Measurements from ENCODE around the gene EIF4B.
"Not testable (repeated sequence)": the region's sequence is repeated elsewhere in the genome, so short reads cannot be mapped to it uniquely, and the experiment has no call there.

The EIF4B gene

DNA sequence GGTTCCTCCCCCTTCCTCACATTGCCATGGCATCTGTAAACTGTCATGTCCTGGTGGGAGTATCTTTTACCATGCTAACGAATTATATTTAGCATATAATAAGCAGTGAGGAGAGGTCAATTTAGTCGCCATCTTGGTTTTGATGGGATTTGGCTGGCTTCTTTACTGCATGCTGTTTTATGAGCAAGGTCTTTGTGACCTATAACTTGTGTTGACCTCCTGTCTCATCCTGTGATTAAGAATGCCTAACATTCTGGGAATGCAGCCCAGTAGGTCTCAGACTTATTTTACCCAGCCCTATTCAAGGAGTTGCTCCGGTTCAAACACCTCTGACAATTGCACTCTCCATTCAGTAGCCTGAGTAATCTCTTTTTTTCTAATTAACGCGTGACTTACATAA is 2.1 kb upstream of the EIF4B start:
- no peak for DNase-seq (ENCODE audit: low spot score)

DNA sequence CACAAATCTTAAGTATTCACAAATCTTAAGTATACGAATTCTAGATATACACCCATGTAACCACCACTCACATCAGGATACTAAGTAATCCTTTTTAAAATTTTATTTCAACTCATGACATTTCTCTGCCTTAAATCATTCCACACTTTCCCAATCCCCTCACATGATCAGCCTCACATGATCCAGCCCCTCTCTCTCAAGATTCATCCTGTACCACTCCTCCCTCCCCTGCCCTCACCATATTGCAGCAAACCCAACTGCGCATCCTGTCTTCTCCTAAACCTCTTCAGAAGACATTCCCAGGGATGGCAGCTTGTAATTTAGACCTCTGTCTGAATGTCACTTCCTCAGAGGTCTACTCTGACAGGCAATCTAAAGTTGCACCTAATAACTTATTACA is 1.7 kb upstream of the EIF4B start:
- no peak for DNase-seq (ENCODE audit: low spot score)

DNA sequence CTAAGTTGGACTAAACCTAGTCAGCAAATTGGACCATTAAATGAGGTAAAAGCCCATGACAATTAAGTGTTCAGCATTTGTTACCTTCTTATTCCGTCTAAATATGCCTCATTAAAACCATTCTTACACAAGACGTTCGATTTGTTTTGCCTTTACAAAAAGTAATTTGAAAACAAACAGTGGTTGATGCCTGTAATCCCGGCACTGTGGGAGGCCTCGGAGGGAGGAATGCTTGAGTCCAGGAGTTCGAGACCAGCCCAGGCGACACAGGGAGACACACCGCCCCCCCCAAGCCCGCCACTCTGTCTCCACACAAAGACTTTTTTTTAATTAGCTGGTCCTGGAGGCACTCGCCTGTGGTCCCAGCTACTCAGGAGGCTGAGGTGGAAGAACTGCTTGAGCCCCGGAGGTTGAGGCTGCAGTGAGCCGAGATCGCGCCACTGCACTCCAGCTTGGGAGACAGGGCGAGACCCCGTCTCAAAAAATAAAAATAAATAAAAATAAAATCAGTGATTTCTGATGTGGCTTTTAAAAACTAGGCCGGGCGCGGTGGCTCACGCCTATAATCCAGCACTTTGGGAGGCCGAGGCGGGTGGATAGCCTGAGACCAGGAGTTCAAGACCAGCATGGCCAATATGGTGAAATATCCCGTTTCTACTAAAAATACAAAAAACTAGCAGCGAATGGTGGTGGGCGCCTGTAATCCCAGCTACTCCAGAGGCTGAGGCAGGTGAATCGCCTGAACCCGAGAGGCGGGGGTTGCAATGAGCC is 856 bp upstream of the EIF4B start:
- no peak for DNase-seq (ENCODE audit: low spot score)

DNA sequence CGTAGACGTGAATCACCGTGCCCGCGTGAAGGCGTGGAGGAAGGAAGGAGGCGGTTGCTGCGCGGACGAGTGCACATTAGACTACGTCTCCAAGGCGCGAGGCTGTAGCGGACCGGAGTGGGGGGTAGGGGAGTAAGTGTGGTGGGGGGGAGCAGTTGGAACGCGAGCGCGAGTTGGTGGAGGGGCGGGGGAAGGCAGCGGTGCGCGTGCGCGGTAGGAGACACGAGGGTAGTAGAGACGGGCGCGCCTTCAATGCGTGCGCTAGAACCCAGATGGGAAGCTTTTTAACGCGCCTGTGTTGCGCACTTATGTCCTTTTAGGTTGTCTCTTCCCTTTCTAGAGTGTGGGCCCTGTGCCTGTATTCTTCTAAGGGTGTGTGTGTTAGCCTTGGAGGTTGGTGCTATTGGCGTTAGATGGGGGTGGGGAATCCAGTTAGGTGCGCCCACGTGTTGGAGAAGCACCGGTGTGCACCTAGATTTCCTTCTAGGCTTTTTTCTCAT is 604 bp downstream of the EIF4B start:
- DNase-seq (ENCODE audit: low spot score), result peak; percentile 71

DNA sequence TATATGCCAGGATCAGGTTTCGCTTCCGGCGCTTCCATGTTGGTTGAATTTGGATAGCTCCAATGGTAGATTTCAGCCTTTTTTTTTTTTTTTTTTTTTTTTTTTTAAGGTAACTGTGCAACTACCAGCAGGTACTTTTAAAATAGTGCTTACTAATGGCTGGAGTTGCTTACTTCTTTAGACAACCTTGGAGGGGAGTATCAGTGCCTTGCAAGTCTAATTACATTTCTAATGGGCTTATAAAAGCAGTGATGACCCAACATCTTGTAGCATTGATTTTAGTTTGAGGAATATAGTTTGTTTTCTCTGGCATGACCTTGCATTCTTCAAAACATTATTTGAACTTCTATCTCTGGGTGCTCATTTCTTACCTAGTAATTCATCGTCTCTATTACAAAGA is 1.1 kb downstream of the EIF4B start:
- no peak for DNase-seq (ENCODE audit: low spot score)

DNA sequence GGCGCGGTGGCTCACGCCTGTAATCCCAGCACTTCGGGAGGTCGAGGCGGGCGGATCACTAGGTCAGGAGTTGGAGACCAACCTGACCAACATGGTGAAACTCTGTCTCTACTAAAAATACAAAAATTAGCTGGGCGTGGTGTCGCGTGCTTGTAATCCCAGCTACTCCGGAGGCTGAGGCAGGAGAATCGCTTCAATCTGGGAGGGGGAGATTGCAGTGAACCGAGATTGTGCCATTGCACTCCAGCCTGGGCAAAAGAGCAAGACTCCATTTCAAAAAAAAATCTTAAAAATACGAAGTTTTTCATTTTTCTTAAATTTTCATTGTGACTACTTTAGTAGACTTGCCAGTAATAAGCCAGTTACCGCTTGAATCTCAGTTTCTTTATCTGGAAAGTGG is 2.5 kb downstream of the EIF4B start:
- DNase-seq (ENCODE audit: low spot score), result not testable (repeated sequence)

DNA sequence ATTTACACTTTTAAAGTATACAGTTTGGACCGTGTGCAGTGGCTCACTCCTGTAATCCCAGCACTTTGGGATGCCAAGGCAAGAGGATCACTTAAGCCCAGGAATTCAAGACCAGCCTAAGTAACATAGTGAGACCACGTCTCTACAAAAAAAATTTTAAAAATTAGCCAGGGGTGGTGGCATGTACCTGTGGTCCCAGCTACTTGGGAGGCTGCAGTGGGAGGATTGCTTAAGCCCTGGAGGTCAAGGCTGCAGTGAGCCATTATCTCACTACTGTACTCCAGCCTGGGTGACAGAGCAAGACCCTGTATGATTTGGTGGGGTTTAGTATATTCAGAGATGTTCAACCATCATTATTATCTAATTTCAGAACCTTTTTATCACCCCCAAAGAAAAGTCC is 4.7 kb downstream of the EIF4B start:
- DNase-seq (ENCODE audit: low spot score), result no peak

DNA sequence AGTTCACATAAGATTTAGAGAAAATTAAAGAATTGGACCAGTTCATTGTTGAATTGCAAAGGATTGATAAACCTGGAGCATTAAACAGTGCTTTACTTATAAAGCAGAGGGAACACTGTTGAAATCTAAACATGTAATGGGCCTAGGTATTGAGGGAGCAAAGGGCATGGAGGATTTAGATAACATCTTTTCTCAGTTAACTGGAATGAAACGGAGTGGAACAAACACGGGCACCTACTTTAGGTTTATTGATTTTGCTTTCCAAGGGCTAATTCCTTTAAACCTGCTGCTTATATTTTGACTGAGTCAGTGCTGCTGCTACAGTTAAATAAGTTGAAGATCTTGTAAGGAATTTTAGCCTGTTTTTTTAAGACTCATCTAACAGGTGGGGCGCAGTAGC is 5.6 kb downstream of the EIF4B start:
- no peak for DNase-seq (ENCODE audit: low spot score)

DNA sequence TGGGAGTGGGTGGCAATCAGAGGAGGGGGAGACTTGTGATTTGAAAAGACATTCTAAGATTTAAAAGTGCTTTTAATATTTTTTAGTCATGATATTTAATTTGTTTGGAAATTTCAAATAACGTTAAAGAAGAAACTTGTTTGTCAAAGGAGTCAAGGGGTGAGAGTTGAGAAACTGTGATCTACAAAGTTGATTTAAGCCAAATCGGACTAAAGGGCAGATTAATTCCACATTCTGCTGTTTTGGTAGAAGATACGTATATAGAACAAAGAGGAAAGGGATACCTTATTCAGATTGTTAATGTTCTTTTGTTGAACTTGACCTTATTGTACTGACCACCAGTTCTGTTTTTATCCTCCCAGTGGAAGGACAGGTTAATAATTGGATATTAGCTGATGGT is 6.7 kb downstream of the EIF4B start:
- DNase-seq (ENCODE audit: low spot score), result no peak

DNA sequence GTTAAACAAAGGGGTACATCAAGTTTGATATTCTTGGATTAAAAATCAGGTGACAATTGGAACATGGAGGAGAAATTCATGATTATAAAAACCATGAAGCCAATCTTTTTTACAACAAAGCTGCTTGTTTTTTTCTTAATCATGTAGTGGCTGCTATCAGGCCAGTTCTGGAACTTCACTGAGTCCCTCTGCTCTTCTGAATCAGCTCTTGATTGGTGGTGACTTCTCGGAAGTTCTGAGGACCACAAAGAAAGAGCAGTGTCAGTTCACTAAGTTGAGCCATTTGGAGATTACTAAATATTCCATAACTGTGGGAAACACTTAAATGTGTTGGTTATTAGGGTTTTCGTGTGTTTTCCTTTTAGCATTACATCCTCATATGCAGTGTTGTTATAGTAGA is 8.5 kb downstream of the EIF4B start:
- no peak for DNase-seq (ENCODE audit: low spot score)

DNA sequence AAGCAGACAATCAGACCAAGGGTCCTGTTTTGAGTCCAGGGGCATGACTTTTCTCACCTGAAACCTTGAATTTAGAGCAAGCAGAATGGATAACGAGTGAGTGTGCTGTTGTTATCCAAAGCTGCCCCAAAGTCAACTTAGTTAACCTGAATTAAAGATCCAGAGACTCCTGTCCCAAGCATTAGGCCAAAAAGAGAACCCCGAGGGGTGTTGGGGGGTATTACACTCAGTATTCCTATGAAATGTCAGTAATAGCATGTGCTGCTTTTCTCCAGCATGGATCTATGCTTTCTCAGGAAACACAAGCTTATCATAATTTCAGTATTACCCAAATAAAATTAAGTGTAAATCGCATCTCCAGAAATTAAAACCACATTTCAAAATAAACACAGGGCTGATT is 19.0 kb downstream of the EIF4B start:
- no peak for DNase-seq (ENCODE audit: low spot score)

DNA sequence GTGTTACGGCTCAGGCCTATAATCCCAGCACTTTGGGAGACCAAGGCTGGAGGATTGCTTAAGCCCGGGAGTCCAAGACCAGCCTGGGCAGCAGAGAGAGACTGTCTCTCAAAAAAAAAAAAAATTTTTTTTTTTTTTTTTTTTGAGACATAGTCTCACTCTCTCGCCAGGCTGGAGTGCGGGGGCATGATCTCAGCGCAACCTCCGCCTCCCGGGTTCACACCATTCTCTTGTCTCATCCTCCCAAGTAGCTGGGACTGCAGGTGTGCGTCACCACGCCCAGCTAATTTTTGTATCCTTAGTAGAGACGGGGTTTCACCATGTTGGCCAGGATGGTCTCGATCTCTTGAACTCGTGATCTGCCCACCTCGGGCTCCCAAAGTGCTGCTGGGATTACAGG is 20.8 kb downstream of the EIF4B start:
- DNase-seq (ENCODE audit: low spot score), result not testable (repeated sequence)

DNA sequence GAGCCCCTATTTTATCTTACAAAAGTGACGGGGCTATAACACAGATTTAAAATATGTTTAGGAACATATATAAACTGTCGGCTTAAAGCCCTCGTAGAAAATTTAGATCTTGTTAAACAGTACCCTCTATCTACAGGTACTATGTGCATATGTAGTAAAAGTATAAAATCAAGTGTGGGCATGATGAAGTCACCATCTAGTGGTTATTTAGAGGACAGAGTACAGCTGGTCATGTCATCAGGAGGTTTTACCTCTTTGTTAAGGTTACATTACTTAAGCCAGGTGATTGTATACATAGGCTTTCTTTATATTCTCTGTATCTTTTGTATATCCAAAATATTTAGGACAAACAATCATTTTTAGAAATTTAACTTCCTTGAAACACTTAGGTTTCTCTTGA is 25.4 kb downstream of the EIF4B start:
- no peak for DNase-seq (ENCODE audit: low spot score)

DNA sequence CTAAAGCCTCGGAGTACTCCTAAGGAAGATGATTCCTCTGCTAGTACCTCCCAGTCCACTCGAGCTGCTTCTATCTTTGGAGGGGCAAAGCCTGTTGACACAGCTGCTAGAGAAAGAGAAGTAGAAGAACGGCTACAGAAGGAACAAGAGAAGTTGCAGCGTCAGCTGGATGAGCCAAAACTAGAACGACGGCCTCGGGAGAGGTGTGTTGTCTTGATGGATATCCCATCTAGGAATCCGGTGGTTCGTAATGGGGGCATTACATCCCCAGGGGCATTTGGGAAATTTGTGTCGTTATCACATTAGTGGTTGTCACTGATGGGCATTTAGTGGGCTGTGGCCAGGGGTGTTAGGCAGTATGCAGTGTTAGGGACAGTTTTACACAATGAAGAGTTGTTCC is 27.6 kb downstream of the EIF4B start:
- not testable (repeated sequence) for DNase-seq (ENCODE audit: low spot score)

DNA sequence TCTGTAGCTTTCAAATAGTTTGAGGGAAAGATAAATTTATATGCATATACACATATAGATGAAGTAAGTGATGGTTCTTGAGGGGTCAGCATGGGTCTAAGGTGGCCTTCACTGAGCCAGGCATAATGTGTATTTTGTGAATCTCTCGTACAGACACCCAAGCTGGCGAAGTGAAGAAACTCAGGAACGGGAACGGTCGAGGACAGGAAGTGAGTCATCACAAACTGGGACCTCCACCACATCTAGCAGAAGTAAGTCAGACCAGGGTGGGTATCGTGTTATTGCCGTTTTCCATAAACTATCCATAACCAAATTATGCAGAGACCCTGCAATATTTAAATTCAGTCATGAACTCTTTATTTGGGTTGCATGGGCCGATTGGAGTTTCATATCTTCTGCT is 28.2 kb downstream of the EIF4B start:
- no peak for DNase-seq (ENCODE audit: low spot score)

DNA sequence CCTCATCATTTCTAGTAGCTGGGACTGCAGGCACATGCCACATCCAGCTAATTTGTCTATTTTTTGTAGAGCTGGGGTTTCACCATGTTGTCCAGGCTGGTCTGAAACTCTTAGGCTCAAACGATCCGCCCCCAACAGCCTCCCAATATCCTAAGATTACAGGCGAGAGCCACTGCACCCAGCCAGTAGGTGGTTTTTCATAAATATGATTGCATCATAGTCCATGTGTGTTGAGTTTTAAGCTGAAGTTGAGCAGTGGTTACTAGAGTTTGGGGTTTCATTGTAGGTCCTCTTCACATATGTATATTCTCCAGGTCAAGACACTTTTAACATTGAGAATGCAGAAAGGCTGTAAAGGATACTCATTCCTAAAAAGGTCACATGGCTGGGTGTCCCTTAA is 30.5 kb downstream of the EIF4B start:
- DNase-seq (ENCODE audit: low spot score), result no peak

DNA sequence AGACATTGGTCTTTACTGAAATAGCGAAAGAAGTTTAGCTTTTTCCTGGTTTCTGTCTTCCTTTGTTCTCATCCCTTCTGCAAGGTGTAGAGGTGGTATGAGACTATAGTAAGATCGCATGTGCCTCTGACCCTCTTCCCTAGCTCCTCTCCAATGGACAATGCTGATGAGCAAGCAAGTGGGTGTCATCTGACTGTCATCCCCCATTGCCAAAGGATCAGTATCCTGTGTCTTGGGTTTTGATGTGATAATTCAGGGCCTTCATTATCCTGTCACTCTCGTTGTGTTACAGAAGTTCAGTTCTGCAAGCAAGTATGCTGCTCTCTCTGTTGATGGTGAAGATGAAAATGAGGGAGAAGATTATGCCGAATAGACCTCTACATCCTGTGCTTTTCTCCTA is 33.6 kb downstream of the EIF4B start:
- DNase-seq (ENCODE audit: low spot score), result no peak

DNA sequence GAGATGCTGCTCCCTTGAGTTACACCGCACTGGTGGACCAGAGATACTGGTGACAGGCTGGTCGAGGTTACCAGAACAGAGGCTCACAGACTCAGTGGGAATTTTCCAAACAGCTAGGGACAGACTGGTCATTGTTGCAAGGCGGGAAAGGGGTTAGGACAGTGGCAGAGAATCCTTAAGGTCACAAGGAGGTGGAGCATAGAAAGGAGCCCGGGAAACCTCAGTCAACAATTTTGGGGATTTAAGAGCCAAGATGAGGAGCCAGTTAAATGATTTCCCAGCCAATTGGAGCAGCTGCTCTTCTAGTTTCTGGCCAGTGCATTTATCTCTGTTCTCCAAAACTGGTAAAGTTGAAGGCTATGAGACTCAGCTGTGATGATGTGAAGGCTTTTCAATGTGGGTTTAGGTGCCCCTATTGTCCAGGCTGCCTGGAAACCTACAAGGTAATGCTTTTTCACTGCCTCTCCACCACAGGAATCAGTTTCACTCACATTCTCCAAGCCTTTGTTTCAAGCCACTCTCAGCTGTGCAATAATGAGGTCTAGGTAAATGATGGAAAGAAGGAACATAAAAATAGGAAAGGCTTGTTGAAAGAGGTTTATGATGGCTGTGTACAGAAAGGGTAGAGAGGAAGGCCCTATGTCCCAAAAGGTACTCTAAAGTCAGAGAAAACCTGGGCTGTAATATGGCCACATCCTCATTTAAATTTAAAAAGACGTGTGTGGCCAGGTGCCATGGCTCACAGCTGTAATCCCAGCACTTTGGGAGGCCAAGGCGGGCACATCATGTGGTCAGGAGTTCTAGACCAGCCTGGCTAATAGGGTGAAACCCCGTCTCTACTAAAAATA is 36.6 kb downstream of the EIF4B start:
- no peak for DNase-seq (ENCODE audit: low spot score)

DNA sequence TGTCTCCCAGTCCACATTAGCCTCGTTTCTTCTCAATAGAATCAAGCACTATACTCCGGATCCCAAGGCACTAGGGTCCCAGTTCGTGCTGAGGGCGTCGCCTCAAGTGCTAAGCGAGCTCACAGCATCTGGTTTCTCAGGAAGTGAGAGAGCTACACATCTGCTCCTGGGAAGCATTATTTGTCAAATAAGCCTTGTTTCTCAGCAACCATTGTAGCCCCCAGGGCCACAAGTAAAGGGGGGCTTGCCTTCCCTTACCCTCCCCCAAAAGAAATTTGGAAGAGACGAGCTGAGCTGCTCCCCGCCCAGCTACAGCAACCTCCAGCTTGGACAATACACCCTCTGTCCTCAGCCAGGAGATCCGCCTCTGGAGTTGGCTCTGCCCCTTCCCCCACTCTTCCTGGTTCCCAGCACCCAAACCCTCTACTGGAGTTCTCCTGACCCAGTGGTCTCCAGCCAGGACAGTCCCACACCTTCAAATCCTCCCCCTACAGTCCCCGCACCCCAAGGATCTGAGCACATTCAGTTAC is 37.9 kb downstream of the EIF4B start:
- no peak for DNase-seq (ENCODE audit: low spot score)

DNA sequence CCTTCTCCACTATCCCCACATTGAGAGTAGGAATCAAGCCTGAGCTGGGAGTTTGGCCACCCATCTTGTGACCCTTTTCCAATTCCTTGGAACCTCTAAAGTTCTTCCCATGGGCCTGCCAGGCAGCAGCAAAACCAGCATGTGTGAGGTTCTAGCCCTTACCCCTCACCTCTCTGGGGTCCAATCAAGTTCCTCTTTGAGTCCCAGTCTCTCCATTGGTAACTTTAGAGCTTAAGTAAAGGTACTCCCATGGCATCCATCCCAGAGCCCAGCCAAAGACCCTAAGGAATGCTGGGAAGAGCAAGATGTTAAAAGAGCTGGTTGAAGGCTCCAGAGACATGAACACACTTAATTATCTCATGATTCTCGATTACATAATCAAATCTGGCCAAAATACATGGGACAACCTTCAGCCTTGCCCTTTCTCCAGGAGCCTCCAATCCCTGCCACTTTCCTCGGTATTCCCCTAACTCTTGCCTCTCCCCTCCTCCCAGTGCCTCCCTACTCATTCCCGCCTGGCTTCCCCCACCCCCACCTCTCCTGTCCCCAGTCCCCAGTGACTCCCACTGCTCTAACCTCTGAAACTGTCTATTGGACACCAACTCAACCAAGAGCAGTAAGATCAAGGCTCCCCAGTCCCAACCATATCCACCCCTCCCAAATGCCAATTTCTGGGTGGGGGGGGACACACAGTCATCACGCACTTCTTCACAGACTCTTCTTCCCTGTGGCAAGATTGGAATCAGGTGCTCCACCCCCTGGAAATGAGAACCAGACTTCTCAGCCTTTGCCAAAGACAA is 38.8 kb downstream of the EIF4B start:
- no peak for DNase-seq (ENCODE audit: low spot score)

DNA sequence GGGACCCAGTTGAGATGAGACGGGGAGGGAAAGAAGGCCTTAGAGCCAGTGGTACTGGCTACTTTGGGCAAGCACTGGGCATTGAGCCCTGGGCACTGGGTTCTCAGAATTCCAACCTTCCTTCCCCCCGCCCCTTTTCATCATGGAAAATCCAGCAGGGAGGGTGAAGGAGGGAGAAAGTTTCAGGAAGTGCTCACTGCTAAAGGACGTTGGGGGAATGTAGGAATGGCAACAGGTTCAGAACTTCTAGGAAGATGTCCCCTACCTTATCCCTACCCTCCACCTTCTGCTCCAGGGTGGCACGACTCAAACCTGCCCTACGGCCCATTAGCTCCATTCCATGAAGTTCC is 39.4 kb downstream of the EIF4B start:
- no peak for DNase-seq (ENCODE audit: low spot score)

DNA sequence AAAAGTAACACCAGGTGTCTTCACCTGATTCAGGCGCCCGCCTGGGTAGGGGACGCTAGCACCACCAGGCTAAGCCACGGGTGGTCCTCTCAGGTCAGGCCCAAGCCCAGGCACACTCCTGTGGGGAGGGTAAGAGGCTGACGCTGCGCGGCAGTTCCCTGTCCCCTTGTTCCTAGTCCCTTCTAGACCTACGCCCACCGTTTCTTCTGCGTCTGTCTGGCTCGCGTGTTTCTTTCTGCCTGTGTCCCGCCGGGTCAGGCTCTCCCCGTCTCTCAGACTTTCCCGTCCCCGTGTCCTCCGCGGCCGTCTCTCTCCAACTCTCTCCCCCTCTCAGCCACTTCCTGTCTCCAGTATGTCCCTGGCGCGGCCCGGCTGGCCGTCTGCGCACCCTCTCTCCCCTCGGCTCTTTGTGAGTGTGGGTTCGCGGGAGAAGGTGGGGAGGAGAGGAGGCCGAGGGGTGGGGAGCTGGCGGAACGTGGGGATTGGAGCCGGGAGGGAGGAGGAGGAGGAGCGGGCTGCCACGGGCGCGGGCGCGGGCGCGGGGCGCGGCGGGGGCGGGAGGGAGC is 40.5 kb downstream of the EIF4B start:
- DNase-seq (ENCODE audit: low spot score), result no peak
